GM12873 (cell line): ENCODE data around the gene ITGA2.

ENCODE experiments used
- TF ChIP-seq, protein P1 (sequence below): IDR thresholded peaks from 2 replicates; pipeline ENCODE4 v1.5.1; 2012; ENCODE audit warnings: low read depth, mild to moderate bottlenecking, moderate library complexity, low read length, control low read depth; ENCODE audit not compliant: insufficient read depth; ENCODE audit errors: missing control alignments

Gene ITGA2

GRCh38 chr5:53087621-53088121 lies 98.5 kb downstream of the ITGA2 start:
- TF ChIP-seq, protein P1, sequence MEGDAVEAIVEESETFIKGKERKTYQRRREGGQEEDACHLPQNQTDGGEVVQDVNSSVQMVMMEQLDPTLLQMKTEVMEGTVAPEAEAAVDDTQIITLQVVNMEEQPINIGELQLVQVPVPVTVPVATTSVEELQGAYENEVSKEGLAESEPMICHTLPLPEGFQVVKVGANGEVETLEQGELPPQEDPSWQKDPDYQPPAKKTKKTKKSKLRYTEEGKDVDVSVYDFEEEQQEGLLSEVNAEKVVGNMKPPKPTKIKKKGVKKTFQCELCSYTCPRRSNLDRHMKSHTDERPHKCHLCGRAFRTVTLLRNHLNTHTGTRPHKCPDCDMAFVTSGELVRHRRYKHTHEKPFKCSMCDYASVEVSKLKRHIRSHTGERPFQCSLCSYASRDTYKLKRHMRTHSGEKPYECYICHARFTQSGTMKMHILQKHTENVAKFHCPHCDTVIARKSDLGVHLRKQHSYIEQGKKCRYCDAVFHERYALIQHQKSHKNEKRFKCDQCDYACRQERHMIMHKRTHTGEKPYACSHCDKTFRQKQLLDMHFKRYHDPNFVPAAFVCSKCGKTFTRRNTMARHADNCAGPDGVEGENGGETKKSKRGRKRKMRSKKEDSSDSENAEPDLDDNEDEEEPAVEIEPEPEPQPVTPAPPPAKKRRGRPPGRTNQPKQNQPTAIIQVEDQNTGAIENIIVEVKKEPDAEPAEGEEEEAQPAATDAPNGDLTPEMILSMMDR: no peak

DNA sequence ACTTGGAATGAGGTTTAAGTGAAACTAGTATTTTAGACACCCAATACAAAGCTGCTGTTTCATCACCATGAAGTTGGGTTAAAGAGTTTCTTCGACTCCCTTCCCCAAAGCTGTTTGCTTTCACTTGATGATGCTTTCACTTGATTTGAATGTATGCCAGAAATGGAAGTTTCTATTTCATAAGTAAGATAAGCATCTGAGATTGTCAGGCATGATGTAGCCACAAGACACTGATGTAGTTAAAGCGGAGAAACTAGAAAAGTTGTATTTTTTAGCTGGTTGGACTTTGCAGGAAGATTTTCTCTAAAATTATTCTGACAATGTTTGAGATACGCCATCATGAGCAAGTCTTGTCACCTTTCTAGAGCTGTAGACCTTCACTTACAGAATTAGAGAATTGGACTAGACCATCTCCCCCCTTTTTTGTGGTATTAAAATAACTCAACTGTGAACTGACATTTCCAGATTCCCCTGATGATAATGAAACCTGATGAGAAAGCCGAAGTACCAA lies 100.4 kb downstream of the ITGA2 start:
- TF ChIP-seq, protein P1: no peak

DNA sequence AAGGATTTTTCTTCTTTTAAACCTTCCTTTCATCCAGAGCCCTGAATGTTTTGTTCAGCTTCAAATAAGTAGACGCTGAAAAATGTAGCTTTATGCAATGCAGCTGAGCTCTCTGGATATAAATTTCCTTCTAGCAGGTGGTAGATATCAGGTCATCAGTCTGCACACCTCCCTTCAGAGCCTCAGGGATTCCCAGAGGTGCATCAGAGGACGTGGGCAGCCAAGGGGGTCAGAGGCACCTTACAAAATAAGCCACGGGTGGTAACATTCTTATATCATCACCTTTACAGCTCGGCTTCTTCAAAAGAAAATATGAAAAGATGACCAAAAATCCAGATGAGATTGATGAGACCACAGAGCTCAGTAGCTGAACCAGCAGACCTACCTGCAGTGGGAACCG lies 101.1 kb downstream of the ITGA2 start:
- TF ChIP-seq, protein P1: no peak

DNA sequence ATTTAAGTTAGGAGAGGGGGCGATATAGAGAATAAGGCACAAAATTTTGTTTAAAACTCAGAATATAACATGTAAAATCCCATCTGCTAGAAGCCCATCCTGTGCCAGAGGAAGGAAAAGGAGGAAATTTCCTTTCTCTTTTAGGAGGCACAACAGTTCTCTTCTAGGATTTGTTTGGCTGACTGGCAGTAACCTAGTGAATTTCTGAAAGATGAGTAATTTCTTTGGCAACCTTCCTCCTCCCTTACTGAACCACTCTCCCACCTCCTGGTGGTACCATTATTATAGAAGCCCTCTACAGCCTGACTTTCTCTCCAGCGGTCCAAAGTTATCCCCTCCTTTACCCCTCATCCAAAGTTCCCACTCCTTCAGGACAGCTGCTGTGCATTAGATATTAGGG lies 102.1 kb downstream of the ITGA2 start:
- TF ChIP-seq, protein P1: no peak

- TF ChIP-seq, protein P1: no peak
These were observed 103.1 kb downstream of the ITGA2 start for GRCh38 chr5:53092242-53092641.

- TF ChIP-seq, protein P1: no peak
These were observed 106.1 kb downstream of the ITGA2 start for GRCh38 chr5:53095217-53095616.

- TF ChIP-seq, protein P1: peak; percentile 79
These were observed 106.9 kb downstream of the ITGA2 start for GRCh38 chr5:53095931-53096525.

DNA sequence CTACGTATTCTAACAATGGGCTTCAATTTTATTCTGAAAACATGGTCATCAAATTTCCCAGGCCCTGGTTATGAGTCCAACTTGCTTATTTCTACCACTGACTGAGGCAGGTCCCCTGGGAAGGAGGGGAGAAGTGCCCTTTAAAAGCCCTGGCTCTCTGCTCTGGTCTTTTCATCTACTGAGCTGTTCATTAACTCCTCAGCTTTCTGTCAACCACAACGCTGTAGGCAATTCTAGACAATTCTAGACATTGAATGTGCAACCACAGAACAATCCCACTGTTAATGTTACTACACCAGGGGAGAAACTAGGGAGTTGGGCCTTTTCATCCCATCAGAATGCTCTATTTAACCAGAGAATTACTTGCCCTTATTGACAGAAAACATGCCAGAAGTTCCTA lies 110.4 kb downstream of the ITGA2 start:
- TF ChIP-seq, protein P1: no peak
